ENCODE results near the gene CISD3. TPM values are rescaled to one million over a fixed set of nuclear protein-coding genes. Genes with fewer than 3 reads are reported as not detected.

The CISD3 gene
- total RNA-seq, 2 donors from 2014 or later: 8.9 to 11.2 TPM

DNA sequence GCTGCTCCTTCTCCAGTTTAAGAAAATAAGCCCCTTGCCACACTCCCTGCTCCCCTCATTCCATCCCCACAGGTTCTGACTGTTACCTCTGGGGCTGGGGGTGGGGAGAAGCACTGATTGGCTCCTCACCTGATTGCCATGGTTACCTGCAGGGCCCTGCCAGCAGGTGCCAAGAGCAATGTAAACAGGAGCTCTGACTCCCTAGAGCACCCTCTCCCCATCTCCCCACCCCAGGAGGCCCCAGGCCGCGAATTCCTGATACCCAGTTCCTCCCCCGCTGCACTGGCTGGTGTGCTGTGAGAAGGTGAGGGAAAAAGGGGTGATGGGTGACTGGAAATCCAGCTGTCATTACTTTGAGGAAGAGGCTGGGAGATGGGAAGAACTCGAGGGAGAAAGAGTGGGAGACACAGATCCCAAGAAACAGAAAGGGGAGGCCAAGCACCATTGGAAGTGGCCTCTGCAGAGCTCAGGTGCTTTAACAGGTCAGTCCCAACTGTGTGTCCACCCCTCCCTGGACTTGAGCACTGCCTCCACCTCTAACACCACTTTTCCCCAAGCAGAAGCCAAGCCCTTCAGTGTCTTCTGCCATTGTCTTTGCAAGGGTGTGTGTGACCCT is 13.5 kb downstream of the CISD3 start:
- no peaks in the 10 kb centered on the region for H3K27me3 ChIP-seq (ENCODE audit: control insufficient read depth, insufficient read depth, low read length, poor library complexity, severe bottlenecking)
- DNase-seq: peak; percentile 85
- no peak overlapping the region for H3K27ac ChIP-seq (ENCODE audit: low read depth, low read length)
- no peak overlapping the region for H3K4me3 ChIP-seq (ENCODE audit: low read length)
- Mint-ChIP-seq H3K36me3 (ENCODE audit: low read depth) (peaks cover 42% of the 10 kb centered on the region), H3K27me3 (ENCODE audit: insufficient read depth) (no peaks in the 10 kb centered on the region), H3K9me3 (no peaks in the 10 kb centered on the region), H3K4me1 (peaks cover 45% of the 10 kb centered on the region), H3K4me3 (peak overlapping the region; percentile 40), H3K27ac (peak overlapping the region; percentile 77)
- peaks cover 5% of the 10 kb centered on the region for H3K4me1 ChIP-seq (ENCODE audit: control insufficient read depth, insufficient read depth, low read length)
- no peak overlapping the region for H3K9ac ChIP-seq (ENCODE audit: extremely low read depth, low read length, poor library complexity, severe bottlenecking)
- WGBS, 2 experiments (ENCODE audit: insufficient coverage in 1 of 2, insufficient read length in 1 of 2): 67 to 76% methylated on average over 4 of the region's 4 CpGs
- H3K9me3 ChIP-seq (ENCODE audit: control insufficient read depth, low read length): no peaks in the 10 kb centered on the region
- peaks cover 39% of the 10 kb centered on the region for H3K36me3 ChIP-seq (ENCODE audit: control insufficient read depth, insufficient read depth, low read length)
- TF ChIP-seq, protein P1, sequence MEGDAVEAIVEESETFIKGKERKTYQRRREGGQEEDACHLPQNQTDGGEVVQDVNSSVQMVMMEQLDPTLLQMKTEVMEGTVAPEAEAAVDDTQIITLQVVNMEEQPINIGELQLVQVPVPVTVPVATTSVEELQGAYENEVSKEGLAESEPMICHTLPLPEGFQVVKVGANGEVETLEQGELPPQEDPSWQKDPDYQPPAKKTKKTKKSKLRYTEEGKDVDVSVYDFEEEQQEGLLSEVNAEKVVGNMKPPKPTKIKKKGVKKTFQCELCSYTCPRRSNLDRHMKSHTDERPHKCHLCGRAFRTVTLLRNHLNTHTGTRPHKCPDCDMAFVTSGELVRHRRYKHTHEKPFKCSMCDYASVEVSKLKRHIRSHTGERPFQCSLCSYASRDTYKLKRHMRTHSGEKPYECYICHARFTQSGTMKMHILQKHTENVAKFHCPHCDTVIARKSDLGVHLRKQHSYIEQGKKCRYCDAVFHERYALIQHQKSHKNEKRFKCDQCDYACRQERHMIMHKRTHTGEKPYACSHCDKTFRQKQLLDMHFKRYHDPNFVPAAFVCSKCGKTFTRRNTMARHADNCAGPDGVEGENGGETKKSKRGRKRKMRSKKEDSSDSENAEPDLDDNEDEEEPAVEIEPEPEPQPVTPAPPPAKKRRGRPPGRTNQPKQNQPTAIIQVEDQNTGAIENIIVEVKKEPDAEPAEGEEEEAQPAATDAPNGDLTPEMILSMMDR (conservative IDR thresholded peaks at IDR 0.05): no peak

- DNase-seq: no peak
- no peaks in the 10 kb centered on the region for H3K9me3 ChIP-seq (ENCODE audit: control insufficient read depth, low read length)
- H3K4me3 ChIP-seq (ENCODE audit: low read length): peak overlapping the region; percentile 95
- no peak overlapping the region for H3K27ac ChIP-seq (ENCODE audit: low read depth, low read length)
- Mint-ChIP-seq H3K27me3 (ENCODE audit: insufficient read depth) (no peaks in the 10 kb centered on the region), H3K4me3 (peak overlapping the region; percentile 92), H3K4me1 (peaks cover 48% of the 10 kb centered on the region), H3K9me3 (no peaks in the 10 kb centered on the region), H3K27ac (no peak overlapping the region), H3K36me3 (ENCODE audit: low read depth) (peaks cover 27% of the 10 kb centered on the region)
- no peaks in the 10 kb centered on the region for H3K27me3 ChIP-seq (ENCODE audit: control insufficient read depth, insufficient read depth, low read length, poor library complexity, severe bottlenecking)
- 66 to 80% methylated on average over 2 to 4 of the region's 4 CpGs for WGBS, 2 experiments (ENCODE audit: insufficient coverage in 1 of 2, insufficient read length in 1 of 2)
- H3K9ac ChIP-seq (ENCODE audit: extremely low read depth, low read length, poor library complexity, severe bottlenecking): no peak overlapping the region
- TF ChIP-seq, protein P1 (conservative IDR thresholded peaks at IDR 0.05): no peak
- H3K36me3 ChIP-seq (ENCODE audit: control insufficient read depth, insufficient read depth, low read length): peaks cover 24% of the 10 kb centered on the region
- H3K4me1 ChIP-seq (ENCODE audit: control insufficient read depth, insufficient read depth, low read length): peaks cover 5% of the 10 kb centered on the region
Observed at GRCh38 chr17:38745545-38745944, 15.4 kb downstream of the CISD3 start.

DNA sequence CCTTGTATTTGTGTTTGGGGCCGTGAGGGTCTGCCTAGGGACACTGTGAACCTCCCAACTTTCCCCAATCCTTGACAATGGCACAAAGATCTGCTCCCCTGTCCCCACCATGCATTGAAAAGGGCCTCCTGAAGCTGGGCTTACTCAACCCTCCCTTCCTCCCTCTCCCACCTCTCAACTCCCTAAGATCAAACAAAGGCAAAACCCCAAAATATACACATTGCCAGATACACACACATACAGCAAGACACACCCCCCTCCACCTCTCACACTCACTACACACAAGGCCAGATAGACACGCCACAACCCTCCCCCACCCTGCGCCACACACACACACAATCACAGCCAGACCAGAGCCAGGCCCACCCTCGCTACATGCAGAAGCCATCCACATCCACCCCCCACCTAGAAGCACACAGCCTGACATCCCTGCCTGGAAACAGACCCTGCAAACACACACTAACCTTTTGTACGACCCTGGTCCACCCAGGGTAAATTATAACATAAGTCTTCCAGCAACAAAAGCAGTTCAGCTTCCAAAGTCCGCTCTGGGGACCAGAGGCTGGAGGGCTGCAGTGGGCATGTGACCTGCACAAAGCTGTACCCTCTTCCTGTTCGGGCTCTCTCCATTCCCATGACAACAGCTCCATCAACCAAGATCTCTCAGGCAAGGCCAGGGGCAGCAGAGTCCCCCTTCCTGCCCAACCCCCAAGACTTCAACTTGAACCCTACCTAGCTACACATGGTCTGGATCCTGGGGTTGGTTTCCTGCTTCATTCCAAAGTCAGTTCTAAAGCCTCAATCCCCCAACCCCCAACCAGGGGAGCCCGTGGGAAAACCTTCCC is 16.1 kb downstream of the CISD3 start:
- WGBS, 2 experiments (ENCODE audit: insufficient coverage in 1 of 2, insufficient read length in 1 of 2): 64 to 100% methylated on average over 1 to 7 of the region's 8 CpGs
- H3K9ac ChIP-seq (ENCODE audit: extremely low read depth, low read length, poor library complexity, severe bottlenecking): peak overlapping the region; percentile 73
- Mint-ChIP-seq H3K9me3 (no peaks in the 10 kb centered on the region), H3K4me1 (peaks cover 49% of the 10 kb centered on the region), H3K36me3 (ENCODE audit: low read depth) (peaks cover 21% of the 10 kb centered on the region), H3K27ac (peak overlapping the region; percentile 62), H3K4me3 (peak overlapping the region; percentile 92), H3K27me3 (ENCODE audit: insufficient read depth) (no peaks in the 10 kb centered on the region)
- H3K27me3 ChIP-seq (ENCODE audit: control insufficient read depth, insufficient read depth, low read length, poor library complexity, severe bottlenecking): no peaks in the 10 kb centered on the region
- H3K4me1 ChIP-seq (ENCODE audit: control insufficient read depth, insufficient read depth, low read length): peaks cover 5% of the 10 kb centered on the region
- H3K27ac ChIP-seq (ENCODE audit: low read depth, low read length): no peak overlapping the region
- TF ChIP-seq, protein P1 (conservative IDR thresholded peaks at IDR 0.05): no peak
- peak; percentile 68 for DNase-seq
- peaks cover 21% of the 10 kb centered on the region for H3K36me3 ChIP-seq (ENCODE audit: control insufficient read depth, insufficient read depth, low read length)
- H3K4me3 ChIP-seq (ENCODE audit: low read length): peak overlapping the region; percentile 95
- no peaks in the 10 kb centered on the region for H3K9me3 ChIP-seq (ENCODE audit: control insufficient read depth, low read length)
